Activated T-helper 1 cell treated with anti-CD3 and anti-CD28 coated beads, Interleukin-12 subunit alpha, Interleukin-12 subunit beta, Interleukin-2, Interleukin-4 antibody, amounts not matched to agents 30 ng/mL and 10 ng/mL and 1 ng/mL, durations not matched to agents 14 hours and 24 hours and 36 hours (primary cell): ENCODE results near the gene KLF15. TPM values are rescaled to one million over a fixed set of nuclear protein-coding genes. Genes with fewer than 3 reads are reported as not detected.
A peak's percentile ranks its signal among the peaks of the same experiment; 100 is the strongest.

ENCODE experiments used
- DNase-seq: peaks from one replicate; pipeline ENCODE4 v3.0.0; 2021; ENCODE audit warnings: low spot score
- H3K27ac Mint-ChIP-seq: one replicate; pipeline ENCODE4 v1.8.0; 2021; ENCODE audit warnings: mild to moderate bottlenecking, mixed read lengths
- H3K27me3 Mint-ChIP-seq: one replicate; pipeline ENCODE4 v1.8.0; 2022; ENCODE audit warnings: mild to moderate bottlenecking, moderate library complexity, mixed read lengths; ENCODE audit not compliant: insufficient read depth
- H3K36me3 Mint-ChIP-seq: one replicate; pipeline ENCODE4 v1.8.0; 2021; ENCODE audit warnings: low read depth, mixed read lengths
- H3K4me1 Mint-ChIP-seq: one replicate; pipeline ENCODE4 v1.8.0; 2021; ENCODE audit warnings: low read depth, mixed read lengths
- H3K4me3 Mint-ChIP-seq: one replicate; pipeline ENCODE4 v1.8.0; 2021; ENCODE audit warnings: mild to moderate bottlenecking, moderate library complexity, mixed read lengths
- H3K9me3 Mint-ChIP-seq: one replicate; pipeline ENCODE4 v1.8.0; 2021; ENCODE audit warnings: mixed read lengths
- intact Hi-C: fragments of 100-400 bp; cut with micrococcal nuclease; formaldehyde crosslinking; loops from one replicate; pipeline ENCODE4 v1.15.1; 2024
- total RNA-seq: library from RNA; stranded (reverse); gene quantifications from 2 replicates; pipeline ENCODE4 v1.2.3, GENCODE V29; 2022

Gene KLF15
- 0.08 and 0.22 TPM in 2 replicates for total RNA-seq

DNA sequence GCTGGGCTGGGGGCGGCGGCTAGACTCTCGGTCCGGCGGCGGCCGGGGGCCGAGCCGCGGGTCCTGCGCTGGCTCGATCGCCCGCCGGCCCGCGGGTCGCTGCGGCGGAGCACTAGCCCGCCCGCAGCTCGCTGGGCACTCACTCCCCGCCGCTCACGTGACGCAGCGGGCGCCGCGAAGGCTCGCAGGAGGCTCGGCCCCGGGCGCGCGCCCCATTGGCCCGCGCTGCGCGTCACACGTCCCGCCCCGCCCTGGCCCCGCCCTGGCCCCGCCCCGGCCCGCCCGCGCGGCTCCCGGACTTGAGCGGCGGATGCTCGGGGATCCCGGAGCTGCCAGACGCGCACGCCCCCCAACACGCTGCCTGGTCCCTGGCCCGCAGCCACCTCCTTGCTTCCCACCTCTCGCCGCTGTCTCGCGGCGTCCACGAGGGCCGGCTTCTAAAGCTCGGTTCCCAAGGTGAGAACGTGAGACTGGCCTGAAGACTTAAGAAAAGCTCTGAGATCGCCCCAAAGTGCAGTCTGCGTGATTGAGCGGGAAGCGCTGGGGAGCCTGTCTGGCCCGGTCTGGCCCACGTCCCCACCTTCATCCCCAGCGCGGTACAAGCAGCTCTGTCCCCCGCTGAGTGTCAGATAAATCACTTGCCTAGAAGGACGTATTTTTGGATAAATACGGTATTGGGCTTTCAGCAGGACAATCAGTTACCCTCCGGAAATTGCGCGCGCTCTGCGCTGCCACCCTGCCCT lies at the start of gene KLF15:
Gene KLF15 (minus strand): TSS at position 114 of the 743 bp plus-strand sequence. CDS start 4,486 bp downstream, outside the sequence.
- Mint-ChIP-seq H3K9me3 (no peaks in the 10 kb centered on the region), H3K27ac (peak within 1 kb of the TSS; percentile 48), H3K4me3 (peak within 1 kb of the TSS; percentile 84), H3K4me1 (peaks cover 8% of the 10 kb centered on the region), H3K36me3 (peaks cover 1% of the 10 kb centered on the region), H3K27me3 (peaks cover 46% of the 10 kb centered on the region)
- DNase-seq, result peak; percentile 73
- intact Hi-C loops, result loop anchor here (1.0 to 5.0 kb wide), 4 partner anchors 119 to 367 kb away; partner anchors contain the start of genes CHCHD6 and SLC41A3

DNA sequence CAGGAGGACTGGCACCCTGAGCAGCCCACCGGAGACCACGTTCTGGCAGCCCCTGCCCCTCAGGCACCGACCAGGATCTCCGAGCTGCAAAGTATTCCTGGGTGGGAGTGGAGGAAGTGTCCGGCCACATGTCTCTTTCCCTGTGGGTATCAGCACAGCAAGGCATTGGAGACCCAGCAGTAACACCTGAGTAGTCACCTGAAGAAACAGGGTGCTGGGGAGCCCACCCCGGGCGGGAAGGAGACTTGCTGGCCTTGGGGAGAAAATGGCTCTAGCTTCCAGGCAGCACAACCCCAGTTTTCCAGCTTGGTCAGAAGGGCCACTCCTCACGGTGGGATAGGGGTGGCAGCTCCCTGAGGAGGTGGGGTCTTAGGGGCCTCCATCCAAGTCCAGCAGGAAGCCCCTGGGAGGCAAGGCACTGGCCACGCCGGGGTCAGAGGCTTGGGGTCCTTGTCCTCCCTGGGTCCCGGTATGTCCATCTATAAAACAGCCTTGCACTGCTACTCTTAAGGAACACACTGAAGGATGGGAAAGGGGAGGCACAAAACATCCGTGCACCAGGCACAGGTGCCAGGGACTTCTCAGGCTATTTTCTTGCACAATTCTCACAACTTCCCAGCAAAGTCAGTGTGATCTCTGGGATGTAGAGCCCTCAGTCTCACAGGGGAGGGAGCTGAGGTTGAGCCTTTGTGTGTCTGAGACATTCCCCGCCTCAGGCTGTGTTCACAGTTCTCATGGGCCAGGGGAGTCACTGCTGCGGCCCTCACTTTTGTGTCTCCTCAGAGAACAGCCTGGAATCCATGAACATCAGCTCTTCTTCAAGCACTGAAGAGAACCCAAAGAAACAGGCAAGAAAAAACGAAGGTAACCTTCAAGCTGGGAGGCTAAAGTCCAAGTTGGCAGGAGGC lies 49.4 kb upstream of the KLF15 start:
- Mint-ChIP-seq H3K4me1 (no peaks in the 10 kb centered on the region), H3K36me3 (no peaks in the 10 kb centered on the region), H3K4me3 (no peak overlapping the region), H3K27ac (no peak overlapping the region), H3K27me3 (peaks cover 10% of the 10 kb centered on the region), H3K9me3 (no peaks in the 10 kb centered on the region)
- intact Hi-C loops, result no loop called here
- DNase-seq, result no peak

DNA sequence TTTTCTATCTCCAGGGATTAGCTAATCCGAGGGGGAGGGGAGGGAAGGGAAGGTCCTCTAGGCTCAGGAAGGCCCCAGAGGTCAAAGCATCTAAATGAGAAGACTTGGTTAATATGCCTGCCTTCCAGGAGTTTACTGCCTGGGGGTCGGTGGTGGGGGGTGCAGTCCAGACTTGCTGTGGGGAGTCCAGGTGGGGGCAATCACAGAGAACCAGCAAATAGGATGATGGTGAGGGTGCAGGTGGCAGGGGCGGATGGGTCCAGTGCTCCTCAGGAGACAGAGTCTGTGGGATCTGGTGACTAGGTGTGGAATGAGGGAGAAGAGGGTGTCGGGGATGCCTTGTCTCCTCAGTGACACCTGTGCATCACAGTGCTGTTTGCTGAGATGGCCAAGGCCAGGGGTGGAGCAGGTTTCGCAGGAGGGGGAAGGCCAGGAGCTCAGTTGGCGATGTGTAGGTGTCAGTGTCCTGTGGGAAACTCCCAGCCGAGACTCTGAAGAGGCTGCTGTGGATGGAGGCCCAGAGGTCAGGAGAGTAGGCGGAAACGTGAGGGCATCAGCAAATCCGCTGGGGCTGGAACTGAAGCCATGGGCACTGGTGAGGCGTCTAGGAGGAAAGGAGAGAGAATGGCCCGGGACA lies 45.6 kb upstream of the KLF15 start:
- no peak overlapping the region for H3K4me3 Mint-ChIP-seq
- H3K36me3 Mint-ChIP-seq, result no peaks in the 10 kb centered on the region
- H3K4me1 Mint-ChIP-seq, result no peaks in the 10 kb centered on the region
- no peaks in the 10 kb centered on the region for H3K27me3 Mint-ChIP-seq
- H3K27ac Mint-ChIP-seq, result no peak overlapping the region
- H3K9me3 Mint-ChIP-seq, result no peaks in the 10 kb centered on the region
- no peak for DNase-seq
- intact Hi-C loops, result no loop called here

DNA sequence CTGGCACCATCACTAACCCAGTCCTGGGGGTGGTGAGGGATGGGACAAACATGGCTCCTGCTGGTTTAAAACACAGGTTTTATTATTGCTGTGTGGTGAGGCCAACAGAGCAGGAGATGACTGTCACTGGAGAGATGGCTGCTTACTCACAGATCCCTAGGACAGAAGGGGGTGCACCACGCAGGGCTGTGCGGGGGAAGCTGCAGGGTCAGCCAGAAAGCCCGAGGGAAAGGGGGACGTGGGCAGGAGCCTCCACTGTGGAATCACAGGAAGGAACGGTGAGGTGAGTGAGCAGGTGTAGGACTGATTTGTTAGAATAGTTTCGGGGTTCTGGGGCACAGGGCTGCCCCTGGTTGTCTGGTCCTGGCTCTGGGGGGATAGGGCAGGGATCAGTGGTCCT lies 45.0 kb upstream of the KLF15 start:
- intact Hi-C loops, result no loop called here
- Mint-ChIP-seq H3K27me3 (peaks cover 1% of the 10 kb centered on the region), H3K4me3 (no peak overlapping the region), H3K4me1 (no peaks in the 10 kb centered on the region), H3K36me3 (no peaks in the 10 kb centered on the region), H3K9me3 (no peaks in the 10 kb centered on the region), H3K27ac (no peak overlapping the region)
- no peak for DNase-seq

DNA sequence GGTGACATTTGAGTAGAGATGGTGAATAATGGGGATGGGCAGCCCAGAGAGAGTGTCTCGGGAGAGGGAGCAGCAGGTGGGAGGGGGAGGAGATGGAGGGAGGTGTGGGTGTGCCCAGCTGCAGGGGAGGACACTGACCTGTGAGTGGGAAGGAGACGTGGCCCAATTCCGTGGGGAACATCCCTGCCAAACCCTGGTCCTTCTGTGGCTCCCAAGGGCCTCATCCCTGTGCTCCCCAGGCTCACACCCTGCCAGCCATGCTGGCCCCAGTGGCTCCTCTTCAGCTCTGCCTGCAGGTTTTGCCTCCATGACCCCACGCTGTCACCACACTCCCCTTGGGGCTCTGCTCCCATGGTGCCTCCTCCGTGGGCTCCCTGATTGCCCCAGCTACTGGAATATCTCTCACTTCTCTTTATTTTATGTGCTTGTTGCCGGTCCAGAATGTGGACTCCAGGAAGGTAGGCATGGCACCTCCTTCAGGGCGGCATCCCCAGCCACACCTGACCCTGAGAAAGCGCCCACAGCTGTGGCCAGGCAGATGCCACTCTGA lies 44.5 kb upstream of the KLF15 start:
- Mint-ChIP-seq H3K36me3 (no peaks in the 10 kb centered on the region), H3K27ac (no peak overlapping the region), H3K27me3 (peaks cover 2% of the 10 kb centered on the region), H3K9me3 (no peaks in the 10 kb centered on the region), H3K4me3 (no peak overlapping the region), H3K4me1 (no peaks in the 10 kb centered on the region)
- no peak for DNase-seq
- intact Hi-C loops, result no loop called here

DNA sequence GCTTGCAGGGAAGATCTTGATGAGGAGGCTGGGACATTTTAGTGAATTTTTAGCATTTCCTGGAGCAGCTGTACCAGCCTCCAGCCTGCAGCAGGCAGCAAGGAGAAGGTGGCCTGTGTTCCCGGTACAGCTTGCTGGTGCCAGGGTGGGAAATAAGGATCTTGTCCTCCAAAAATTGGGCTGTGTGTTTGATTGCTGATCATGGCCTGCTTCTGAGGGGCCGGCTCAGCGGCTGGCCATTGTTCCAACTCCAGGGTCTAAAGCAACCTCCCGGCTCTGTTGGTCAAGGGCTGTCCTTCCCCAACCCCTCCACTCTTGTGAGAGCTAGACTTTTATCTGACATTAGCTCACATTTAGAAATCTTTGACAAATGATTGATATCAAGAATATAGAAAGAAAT lies 42.5 kb upstream of the KLF15 start:
- no peak overlapping the region for H3K27ac Mint-ChIP-seq

DNA sequence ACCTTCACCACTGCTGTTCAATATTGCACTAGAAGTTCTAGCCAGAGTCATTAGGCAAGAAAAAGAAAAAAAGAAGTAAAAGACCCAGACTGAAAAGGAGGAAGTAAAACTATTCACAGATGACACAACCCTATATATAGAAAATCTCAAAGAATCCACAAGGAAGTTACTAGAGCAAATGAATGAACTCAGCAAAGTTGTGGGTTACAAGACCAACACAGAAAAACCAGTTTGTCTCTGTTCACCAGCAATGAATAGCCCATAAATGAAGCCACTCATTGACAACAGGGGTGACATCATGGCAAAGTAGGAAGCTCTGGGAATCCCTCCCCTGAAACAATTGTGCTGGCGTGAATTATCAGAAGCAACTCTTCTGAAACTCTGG lies 42.1 kb upstream of the KLF15 start:
- H3K9me3 Mint-ChIP-seq, result no peaks in the 10 kb centered on the region
- H3K4me3 Mint-ChIP-seq, result no peak overlapping the region
- H3K36me3 Mint-ChIP-seq, result no peaks in the 10 kb centered on the region
- intact Hi-C loops, result no loop called here
- H3K27ac Mint-ChIP-seq, result no peak overlapping the region
- DNase-seq, result no peak
- peaks cover 4% of the 10 kb centered on the region for H3K27me3 Mint-ChIP-seq
- H3K4me1 Mint-ChIP-seq, result no peaks in the 10 kb centered on the region

More for the DNA sequence above, 42.5 kb upstream of the KLF15 start:
- no peak for DNase-seq
- peaks cover 2% of the 10 kb centered on the region for H3K27me3 Mint-ChIP-seq
- H3K4me3 Mint-ChIP-seq, result no peak overlapping the region
- no peaks in the 10 kb centered on the region for H3K4me1 Mint-ChIP-seq
- H3K9me3 Mint-ChIP-seq, result no peaks in the 10 kb centered on the region
- intact Hi-C loops, result no loop called here
- H3K36me3 Mint-ChIP-seq, result no peaks in the 10 kb centered on the region

DNA sequence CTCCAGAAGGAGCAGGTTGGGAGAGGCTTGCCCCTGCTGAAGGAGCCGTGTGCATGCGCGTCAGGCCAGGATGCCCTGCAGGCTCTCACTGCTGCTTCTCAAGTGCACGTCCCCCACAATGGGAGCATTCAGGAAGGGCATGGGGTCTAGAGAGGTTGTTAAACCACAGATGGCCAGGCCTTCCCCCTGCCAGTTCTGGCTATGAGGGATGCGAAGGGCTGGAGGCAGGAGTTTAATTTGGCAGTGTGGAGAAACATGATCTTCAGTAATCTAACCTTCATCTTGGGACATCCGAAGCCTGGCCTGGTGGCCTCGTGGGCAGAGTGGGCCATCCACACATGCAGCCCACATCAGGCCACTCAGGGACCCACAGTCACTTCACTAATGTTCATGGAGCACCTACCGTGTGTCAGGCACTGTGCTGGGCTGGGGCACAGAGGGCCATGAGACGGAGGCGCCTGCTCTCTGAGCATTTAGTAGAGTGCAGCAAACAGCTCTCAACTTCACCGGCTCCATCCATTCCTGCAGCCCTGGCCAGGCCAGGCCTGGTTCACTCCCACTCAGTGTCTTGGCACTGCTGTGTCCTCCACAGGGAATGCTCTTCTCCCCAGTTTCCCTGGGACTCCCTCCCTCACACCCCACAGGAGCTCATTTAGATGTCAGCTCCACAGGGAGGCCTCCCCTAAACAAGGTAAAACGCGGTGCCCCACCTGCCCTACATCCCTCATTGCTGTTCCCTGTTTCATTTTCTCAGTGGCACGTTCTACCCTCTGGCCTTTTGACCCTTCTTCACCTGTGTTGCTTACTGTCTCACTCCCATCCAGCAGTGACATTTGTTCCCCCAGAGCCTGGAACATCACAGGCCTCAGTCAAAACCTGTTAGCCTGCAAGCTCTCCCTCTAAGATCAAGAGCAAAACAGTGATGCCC lies 41.5 kb upstream of the KLF15 start:
- peaks cover 6% of the 10 kb centered on the region for H3K27me3 Mint-ChIP-seq
- no peak overlapping the region for H3K27ac Mint-ChIP-seq
- no peaks in the 10 kb centered on the region for H3K36me3 Mint-ChIP-seq
- intact Hi-C loops, result no loop called here
- no peak for DNase-seq
- H3K4me1 Mint-ChIP-seq, result no peaks in the 10 kb centered on the region
- no peak overlapping the region for H3K4me3 Mint-ChIP-seq
- H3K9me3 Mint-ChIP-seq, result no peaks in the 10 kb centered on the region

DNA sequence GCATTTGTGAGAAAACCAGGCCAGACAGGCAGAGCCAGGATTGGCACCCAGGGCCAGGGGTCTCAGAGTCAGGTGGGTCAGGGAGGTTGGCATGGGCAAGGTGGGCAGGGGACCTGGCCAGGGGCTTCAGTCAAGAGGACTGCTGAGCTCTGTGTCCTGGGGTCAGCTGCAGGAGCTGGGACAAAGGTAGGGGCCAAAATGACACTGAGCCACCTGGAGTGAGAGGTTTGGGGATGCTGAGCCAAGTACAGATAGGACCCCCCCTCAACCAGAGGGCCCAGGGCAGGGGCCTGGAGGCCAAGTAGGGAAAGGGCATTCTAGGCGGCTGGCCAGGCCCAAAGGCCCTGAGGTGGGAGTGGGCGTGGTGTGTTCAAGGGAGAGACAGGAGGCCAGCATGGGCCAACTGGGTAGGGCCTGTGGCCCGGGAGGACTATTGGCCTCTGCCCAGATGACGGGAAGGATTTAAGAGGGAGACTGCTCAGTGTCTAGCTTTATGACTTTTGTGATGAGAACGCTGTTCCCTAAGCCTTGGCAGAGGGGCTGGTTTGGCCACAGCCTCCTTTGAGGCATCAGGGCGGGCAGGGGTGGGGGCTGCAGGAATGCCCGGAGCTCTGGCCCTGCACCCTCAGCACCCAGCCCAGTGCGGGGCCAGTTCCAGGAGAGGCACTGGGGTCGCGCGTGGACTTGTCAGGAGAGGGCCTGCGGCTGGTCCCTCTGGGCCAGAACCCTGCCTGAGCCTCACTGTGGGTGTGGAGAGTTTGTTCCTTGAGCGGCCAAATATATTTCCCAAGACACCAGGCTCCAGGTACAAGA lies 40.6 kb upstream of the KLF15 start:
- Mint-ChIP-seq H3K36me3 (no peaks in the 10 kb centered on the region), H3K27me3 (peaks cover 13% of the 10 kb centered on the region), H3K9me3 (no peaks in the 10 kb centered on the region), H3K27ac (no peak overlapping the region), H3K4me3 (no peak overlapping the region), H3K4me1 (no peaks in the 10 kb centered on the region)
- no peak for DNase-seq
- intact Hi-C loops, result no loop called here

DNA sequence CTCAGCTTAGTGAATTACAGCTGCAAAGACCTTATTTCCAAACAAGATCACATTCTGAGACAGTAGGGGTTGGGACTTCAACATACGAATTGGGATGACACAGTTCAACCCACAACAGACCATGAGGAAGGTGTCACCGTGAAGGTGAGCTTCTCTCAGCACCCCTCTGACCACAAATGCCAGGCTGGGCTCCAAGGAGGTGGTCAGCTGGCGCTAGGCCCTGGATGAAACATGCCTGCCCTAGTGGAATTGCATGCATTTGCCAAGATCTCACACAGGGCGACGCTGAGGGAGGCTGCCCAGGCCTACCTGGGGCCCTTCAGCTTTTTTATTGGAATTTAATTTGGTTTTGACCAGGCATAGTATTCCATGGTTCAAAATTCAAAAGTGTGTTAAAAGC lies 39.3 kb upstream of the KLF15 start:
- intact Hi-C loops, result no loop called here
- no peak overlapping the region for H3K4me3 Mint-ChIP-seq
- no peak overlapping the region for H3K27ac Mint-ChIP-seq
- no peaks in the 10 kb centered on the region for H3K9me3 Mint-ChIP-seq
- peaks cover 22% of the 10 kb centered on the region for H3K27me3 Mint-ChIP-seq
- H3K36me3 Mint-ChIP-seq, result no peaks in the 10 kb centered on the region
- DNase-seq, result no peak
- no peaks in the 10 kb centered on the region for H3K4me1 Mint-ChIP-seq

DNA sequence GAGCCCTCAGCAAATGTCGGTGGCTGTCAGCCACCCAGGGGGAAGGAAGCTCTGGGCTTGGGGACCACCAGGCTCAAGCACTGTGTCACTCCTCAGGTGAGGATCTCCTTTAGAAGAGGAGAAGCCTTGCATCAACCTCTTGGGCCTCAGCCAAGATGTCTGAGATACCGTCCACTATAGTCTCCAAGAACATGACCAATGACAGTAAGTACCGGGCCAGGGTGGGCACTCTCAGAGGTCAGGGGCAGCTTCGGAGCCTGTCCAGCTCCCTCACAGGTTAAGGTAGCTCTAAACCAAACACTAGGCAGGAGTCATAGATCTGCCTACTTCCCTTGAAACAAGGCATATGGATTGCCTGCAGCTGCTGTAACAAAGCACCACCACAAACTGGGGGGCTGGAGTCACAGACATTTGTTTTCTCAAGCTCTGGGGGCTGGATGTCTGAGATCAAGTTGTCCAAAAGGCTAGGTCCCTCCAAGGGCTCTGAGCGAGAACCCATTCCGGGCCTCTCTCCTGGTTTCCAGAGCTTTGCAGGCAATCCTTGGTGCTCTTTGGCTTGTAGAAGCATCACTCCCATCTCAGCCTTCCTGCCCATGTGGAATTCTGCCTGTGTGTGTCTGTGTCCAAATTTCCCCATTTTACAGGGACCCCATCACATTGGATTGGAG lies 38.8 kb upstream of the KLF15 start:
- Mint-ChIP-seq H3K36me3 (no peaks in the 10 kb centered on the region), H3K27me3 (peaks cover 25% of the 10 kb centered on the region), H3K4me1 (no peaks in the 10 kb centered on the region), H3K27ac (no peak overlapping the region), H3K4me3 (no peak overlapping the region), H3K9me3 (no peaks in the 10 kb centered on the region)
- DNase-seq, result no peak
- intact Hi-C loops, result no loop called here
